NB4 (cell line): ENCODE data around the gene ASB18.

Experiments
- DNase-seq: peaks from one replicate; pipeline ENCODE4 v3.0.0; 2010; ENCODE audit warnings: low read depth
- H3K4me3 ChIP-seq: one replicate; pipeline ENCODE4 v1.5.1; 2011; ENCODE audit warnings: mild to moderate bottlenecking, low read depth, low read length, moderate library complexity
- CTCF ChIP-seq: IDR thresholded peaks from one replicate; pipeline ENCODE4 v1.5.1; 2012; ENCODE audit warnings: low read depth, low read length
- MAX ChIP-seq: IDR thresholded peaks from 2 replicates; pipeline ENCODE4 v1.6.1; 2011; ENCODE audit warnings: low read depth, low read length
- MYC ChIP-seq: IDR thresholded peaks from 2 replicates; pipeline ENCODE4 v1.6.1; 2011; ENCODE audit warnings: low read depth, low read length
- POLR2A ChIP-seq: IDR thresholded peaks from 2 replicates; pipeline ENCODE4 v1.6.1; 2011; ENCODE audit warnings: mild to moderate bottlenecking; ENCODE audit not compliant: insufficient read length; ENCODE audit errors: extremely low read depth

ASB18 gene

GRCh38 chr2:236238751-236239150 lies 25.5 kb downstream of the ASB18 start:
- TF ChIP-seq POLR2A: no peak
- no peak for TF ChIP-seq MAX
- TF ChIP-seq MYC: no peak
- TF ChIP-seq CTCF: no peak
- H3K4me3 ChIP-seq: no peak overlapping the region
- DNase-seq: no peak

GRCh38 chr2:236237468-236238190 lies 26.6 kb downstream of the ASB18 start:
- no peak overlapping the region for H3K4me3 ChIP-seq
- DNase-seq: no peak
- TF ChIP-seq CTCF (no peak), POLR2A (no peak), MAX (no peak), MYC (no peak)

GRCh38 chr2:236236559-236237452 lies 27.4 kb downstream of the ASB18 start:
- H3K4me3 ChIP-seq: no peak overlapping the region
- no peak for TF ChIP-seq CTCF
- TF ChIP-seq POLR2A: no peak
- TF ChIP-seq MYC: no peak
- no peak for TF ChIP-seq MAX
- no peak for DNase-seq

GRCh38 chr2:236229186-236229585 lies 35.0 kb downstream of the ASB18 start:
- DNase-seq: no peak
- H3K4me3 ChIP-seq: no peak overlapping the region
- no peak for TF ChIP-seq MYC
- no peak for TF ChIP-seq CTCF
- TF ChIP-seq POLR2A: no peak
- no peak for TF ChIP-seq MAX

GRCh38 chr2:236223675-236224074 lies 40.5 kb downstream of the ASB18 start:
- no peak for TF ChIP-seq CTCF
- no peak for TF ChIP-seq MAX
- no peak for TF ChIP-seq MYC
- no peak for TF ChIP-seq POLR2A
- no peak overlapping the region for H3K4me3 ChIP-seq

More at GRCh38 chr2:236223675-236224074, 40.5 kb downstream of the ASB18 start:
- no peak for DNase-seq
